ENCODE measurements around the gene PLPP4. TPM values are rescaled to one million over a fixed set of nuclear protein-coding genes. Genes with fewer than 3 reads are reported as not detected.

The PLPP4 gene
- total RNA-seq, 1 experiment from 2014 or later = not detected

- no peak overlapping the region for H2BK5ac ChIP-seq (ENCODE audit: insufficient read length, low read length)
- H4K20me1 ChIP-seq (ENCODE audit: control insufficient read depth, insufficient read depth, insufficient read length) = no peaks in the 10 kb centered on the region
- no peak for DNase-seq
- no peaks in the 10 kb centered on the region for H3K79me1 ChIP-seq (ENCODE audit: insufficient read depth, low read depth, low read length, poor library complexity, severe bottlenecking)
- no peak for TF ChIP-seq CTCF (conservative IDR thresholded peaks at IDR 0.05)
- H3T11ph ChIP-seq (ENCODE audit: low read length) = no peak overlapping the region
- Mint-ChIP-seq H3K36me3 (ENCODE audit: insufficient read depth in 1 of 3, low read depth in 3 of 3) (peaks cover 4 to 7% (median 4%) of the 10 kb centered on the region in 3 experiments; a peak in 4 of 7 replicates), H3K27me3 (ENCODE audit: low read depth) (peaks cover 10% of the 10 kb centered on the region; the same call in 1 of the 2 replicates), H3K9me3 (peaks cover 10 to 14% of the 10 kb centered on the region in 2 experiments), H3K4me1 (peaks cover 10% of the 10 kb centered on the region in 2 experiments; a peak in 3 of 4 replicates), H3K4me3 (no peak overlapping the region), H3K27ac (no peak overlapping the region)
- no peak overlapping the region for H3K14ac ChIP-seq (ENCODE audit: insufficient read depth, low read length)
- WGBS (ENCODE audit: extremely low coverage, insufficient read length, low lambda C conversion rate) = no CpG with 5 or more reads among the region's 6 CpGs
- no peaks in the 10 kb centered on the region for H3K27me3 ChIP-seq (ENCODE audit: insufficient read depth, low read length)
- no peaks in the 10 kb centered on the region for H3K79me2 ChIP-seq (ENCODE audit: insufficient read depth, low read length)
- no peak overlapping the region for H4K5ac ChIP-seq (ENCODE audit: insufficient read length, low read depth, low read length)
- H3K23me2 ChIP-seq (ENCODE audit: insufficient read length, low read depth, low read length, poor library complexity, severe bottlenecking) = no peaks in the 10 kb centered on the region
- H3K27ac ChIP-seq (ENCODE audit: insufficient read length, low read depth, low read length) = no peak overlapping the region
- no peak overlapping the region for H3K18ac ChIP-seq (ENCODE audit: insufficient read length, low read depth, low read length)
- H3K56ac ChIP-seq (ENCODE audit: insufficient read length, low read depth, low read length) = no peak overlapping the region
- no peak overlapping the region for H2AFZ ChIP-seq (ENCODE audit: low read length)
- H4K8ac ChIP-seq (replicated peaks; ENCODE audit: insufficient read length, low read depth, low read length) = no peak overlapping the region
- H3K9me3 ChIP-seq (ENCODE audit: control insufficient read depth, low read depth, low read length) = no peaks in the 10 kb centered on the region
- H2BK20ac ChIP-seq (ENCODE audit: low read depth, low read length, poor library complexity, severe bottlenecking) = no peak overlapping the region
- H2BK15ac ChIP-seq (ENCODE audit: low read depth, low read length) = no peak overlapping the region
- H3K4me1 ChIP-seq (ENCODE audit: insufficient read depth, low read length) = no peaks in the 10 kb centered on the region; the same call in 1 of the 2 replicates
- H3K4me2 ChIP-seq (ENCODE audit: insufficient read depth, insufficient read length, low read length) = no peak overlapping the region
- no peak overlapping the region for H2AK5ac ChIP-seq (ENCODE audit: insufficient read length, low read length)
- no peak overlapping the region for H4K91ac ChIP-seq (ENCODE audit: insufficient read length, low read depth, low read length)
- H3K4ac ChIP-seq (ENCODE audit: low read depth, low read length) = no peak overlapping the region
- H2BK120ac ChIP-seq (ENCODE audit: low read depth, low read length, poor library complexity, severe bottlenecking) = no peak overlapping the region
- no peak overlapping the region for H3K23ac ChIP-seq (ENCODE audit: insufficient read length, low read depth, low read length)
- no peak overlapping the region for H3K9ac ChIP-seq (ENCODE audit: extremely low read depth, insufficient read length, low read length)
- H2BK12ac ChIP-seq (ENCODE audit: insufficient read length, low read depth, low read length) = no peak overlapping the region
Measured at GRCh38 chr10:120486671-120487205, 29.7 kb downstream of the PLPP4 start.

Data from H9 (cell line).